Kidney (tissue), 14 donors: ENCODE measurements around the gene RAB20. TPM values are rescaled to one million over a fixed set of nuclear protein-coding genes. Genes with fewer than 3 reads are reported as not detected.

Experiments
- DNase-seq, 5 donors: peaks; one replicate each; pipeline ENCODE4 v3.0.0-alpha.2; 2013 to 2020
- FAIRE-seq: peaks from 2 replicates; lab custom pipeline; 2012; peaks lifted over from hg19 to GRCh38; lab: Jason Lieb, UNC
- H3K27ac ChIP-seq, 2 donors: one replicate each; pipeline ENCODE4 v1.7.0; 2013; ENCODE audit warnings: low read depth in 2 of 2, low read length in 2 of 2, inconsistent platforms in 1 of 2
- H3K27me3 ChIP-seq: one replicate; pipeline ENCODE4 v1.7.1; 2013; ENCODE audit warnings: low read length, inconsistent platforms; ENCODE audit not compliant: control insufficient read depth, insufficient read depth
- H3K36me3 ChIP-seq, 3 donors: one replicate each; pipeline versions ENCODE4 v1.7.0 to v1.7.1; 2013; ENCODE audit warnings: low read length in 3 of 3, control low read depth in 1 of 3, inconsistent platforms in 1 of 3; ENCODE audit not compliant: insufficient read depth in 3 of 3, control insufficient read depth in 2 of 3
- H3K4me1 ChIP-seq, 3 donors: one replicate each; pipeline versions ENCODE4 v1.7.0 to v1.7.1; 2013; ENCODE audit warnings: low read length in 3 of 3, inconsistent platforms in 1 of 3, low read depth in 1 of 3; ENCODE audit not compliant: control insufficient read depth in 2 of 3, insufficient read depth in 2 of 3
- H3K4me3 ChIP-seq, 3 donors: one replicate each; pipeline versions ENCODE4 v1.7.0 to v1.8.1; 2013; ENCODE audit warnings: low read length in 3 of 3, control low read depth in 1 of 3, inconsistent platforms in 1 of 3
- H3K9ac ChIP-seq, 3 donors: one replicate each; pipeline versions ENCODE4 v1.7.0 to v1.7.1; 2013; ENCODE audit warnings: low read length in 3 of 3, control low read depth in 1 of 3, inconsistent platforms in 1 of 3
- H3K9me3 ChIP-seq, 3 donors: one replicate each; pipeline versions ENCODE4 v1.7.0 to v1.7.1; 2013; ENCODE audit warnings: low read length in 3 of 3, control low read depth in 1 of 3, inconsistent platforms in 1 of 3; ENCODE audit not compliant: control insufficient read depth in 2 of 3, insufficient read depth in 1 of 3
- CTCF ChIP-seq: IDR thresholded peaks from 3 replicates; pipeline ENCODE4 v1.5.1; 2012; ENCODE audit warnings: mild to moderate bottlenecking, moderate library complexity, borderline replicate concordance; ENCODE audit not compliant: insufficient read depth; ENCODE audit errors: extremely low read depth
- intact Hi-C: fragments of 100-400 bp; cut with DNase I; formaldehyde crosslinking; loops from one replicate; pipeline ENCODE4 v1.11.1; 2022
- polyA plus RNA-seq: library from polyadenylated mRNA; stranded (reverse); fragments of 350-450 nt; fragmentation: Illumina TruSeq; extraction: RNeasy Lipid Tissue Mini Kit (QIAGEN cat#74804); gene quantifications from one replicate; pipeline ENCODE4 v1.2.3, GENCODE V29; 2014; ENCODE audit warnings: low read depth, low replicate concordance; ENCODE audit not compliant: insufficient read depth
- total RNA-seq: library from RNA; stranded (reverse); fragmentation: NEBNext Ultra II Directional; extraction: Animal tissue kit (Norgen Biotek cat#: 25700); gene quantifications from one replicate; pipeline ENCODE4 v1.2.1, GENCODE V29; 2021
- donor health status: control.
- donor health status: control.
- donor health status: control.
- donor health status: control.
- donor health status: control.
- donor health status: DM: yes; HTN: yes; CAD: no.
- donor health status: Normal renal cell carcinoma (clear cell type).

Gene RAB20
- total and polyA plus RNA-seq, 2 donors from 2014 or later, result 33.6 to 47.7 TPM

- peaks cover 0 to 27% (median 26%) of the 10 kb centered on the region in 3 donors for H3K4me1 ChIP-seq
- intact Hi-C loops, result no loop called here
- H3K36me3 ChIP-seq, result peaks cover 7 to 34% (median 29%) of the 10 kb centered on the region in 3 donors
- no peaks in the 10 kb centered on the region for H3K9me3 ChIP-seq
- H3K27ac ChIP-seq, result no peak overlapping the region
- peak in 1 of 5 donors; percentile 56 for DNase-seq
- no peak for FAIRE-seq
- no peak for TF ChIP-seq CTCF
- no peak overlapping the region for H3K4me3 ChIP-seq
- H3K27me3 ChIP-seq, result no peaks in the 10 kb centered on the region
- H3K9ac ChIP-seq, result no peak overlapping the region
Observed at GRCh38 chr13:110503979-110504499, 57.5 kb downstream of the RAB20 start.

GRCh38 chr13:110503037-110503901, 58.3 kb downstream of the RAB20 start:
- intact Hi-C loops, result no loop called here
- H3K4me1 ChIP-seq, result peaks cover 0 to 26% (median 20%) of the 10 kb centered on the region in 3 donors
- DNase-seq (peak in 1 of 5 donors; percentile 35), FAIRE-seq (no peak)
- H3K9ac ChIP-seq, result no peak overlapping the region
- H3K36me3 ChIP-seq, result peaks cover 7 to 39% (median 29%) of the 10 kb centered on the region in 3 donors
- no peaks in the 10 kb centered on the region for H3K9me3 ChIP-seq
- H3K4me3 ChIP-seq, result no peak overlapping the region
- no peak for TF ChIP-seq CTCF
- H3K27ac ChIP-seq, result no peak overlapping the region
- no peaks in the 10 kb centered on the region for H3K27me3 ChIP-seq

- DNase-seq (peak in 1 of 5 donors; percentile 42), FAIRE-seq (no peak)
- Histone ChIP-seq H3K27ac (no peak overlapping the region), H3K27me3 (no peaks in the 10 kb centered on the region), H3K4me1 (peaks cover 0 to 7% (median 0%) of the 10 kb centered on the region in 3 donors), H3K9me3 (no peaks in the 10 kb centered on the region), H3K9ac (no peak overlapping the region), H3K36me3 (peaks cover 16 to 51% (median 43%) of the 10 kb centered on the region in 3 donors), H3K4me3 (no peak overlapping the region)
- intact Hi-C loops, result no loop called here
- TF ChIP-seq CTCF, result no peak
Observed at GRCh38 chr13:110501188-110501587, 60.3 kb downstream of the RAB20 start.
